Endothelial cell of umbilical vein (primary cell): ENCODE results near the gene HSP90AB1. TPM values are rescaled to one million over a fixed set of nuclear protein-coding genes. Genes with fewer than 3 reads are reported as not detected.

Source experiments
- BruUV-seq: library from RNA; stranded (reverse); fragments of 400-500 nt; replicated peaks from 2 replicates; lab custom pipeline; 2021; lab: Mats Ljungman, UMichigan
- CTCF ChIA-PET: fragments of 300-600, 350-600 bp; sonication (Branson Sonifier 250); formaldehyde crosslinking; loops from one replicate; lab custom pipeline; 2021; ENCODE audit warnings: antibody characterized with exemption, inconsistent platforms; lab: Charles Lee
- POLR2A ChIA-PET: fragments of 300-600, 350-600 bp; sonication (Branson Sonifier 250); formaldehyde crosslinking; loops from one replicate; lab custom pipeline; 2021; ENCODE audit warnings: antibody characterized with exemption, inconsistent platforms; lab: Charles Lee
- DNase-seq: peaks from one replicate; pipeline ENCODE4 v3.0.0-alpha.2; 2011; ENCODE audit warnings: low read depth, low spot score
- FAIRE-seq: peaks from 2 replicates; lab custom pipeline; 2011; peaks lifted over from hg19 to GRCh38; lab: Jason Lieb, UNC
- H2AFZ ChIP-seq: 2 replicates; pipeline ENCODE4 v1.6.0; 2012; ENCODE audit warnings: low read depth, low read length, control low read depth, inconsistent platforms
- H3K27ac ChIP-seq: 2 replicates; pipeline ENCODE4 v1.5.1; 2011; ENCODE audit warnings: low read depth, mild to moderate bottlenecking, control low read depth, low read length, moderate library complexity; ENCODE audit not compliant: insufficient read depth
- H3K27me3 ChIP-seq, 2 experiments: 2 replicates each; pipeline versions ENCODE4 v1.6.0 to v1.6.1; 2011; ENCODE audit warnings: low read length in 2 of 2, mixed read lengths in 1 of 2; ENCODE audit not compliant: control insufficient read depth in 2 of 2, insufficient read depth in 2 of 2
- H3K36me3 ChIP-seq, 2 experiments: 2 replicates in 1 of 2; 3 replicates in 1 of 2; pipeline ENCODE4 v1.5.1; 2011; ENCODE audit warnings: low read length in 2 of 2, mild to moderate bottlenecking in 1 of 2, moderate library complexity in 1 of 2; ENCODE audit not compliant: control insufficient read depth in 2 of 2, insufficient read depth in 2 of 2; ENCODE audit errors: extremely low read depth in 1 of 2
- H3K4me1 ChIP-seq: 3 replicates; pipeline ENCODE4 v1.5.1; 2011; ENCODE audit warnings: mild to moderate bottlenecking, low read length; ENCODE audit not compliant: control insufficient read depth, insufficient read depth; ENCODE audit errors: extremely low read depth
- H3K4me2 ChIP-seq: 2 replicates; pipeline ENCODE4 v1.6.1; 2011; ENCODE audit warnings: low read length, control low read depth, mixed read lengths; ENCODE audit not compliant: insufficient read depth
- H3K4me3 ChIP-seq, 3 experiments: fragments of 200-600 bp in 1 of 3; sonication (generic), shearing (Covaris generic) in 1 of 3; replicated peaks in 1 of 3; 2 replicates each; pipeline ENCODE4 v1.5.1; 2011 to 2016; ENCODE audit warnings: control low read depth in 3 of 3, low read length in 3 of 3, mild to moderate bottlenecking in 2 of 3, inconsistent platforms in 1 of 3, low read depth in 1 of 3, moderate library complexity in 1 of 3; ENCODE audit not compliant: insufficient read depth in 1 of 3
- H3K79me2 ChIP-seq: 2 replicates; pipeline ENCODE4 v1.6.0; 2012; ENCODE audit warnings: low read length, inconsistent platforms; ENCODE audit not compliant: control insufficient read depth, insufficient read depth
- H3K9ac ChIP-seq: replicated peaks from 2 replicates; pipeline ENCODE3; 2011; ENCODE audit warnings: low read length, control low read depth; ENCODE audit not compliant: insufficient read depth; ENCODE audit errors: extremely low read depth
- H3K9me1 ChIP-seq: replicated peaks from 3 replicates; pipeline ENCODE4 v1.6.0; 2011; ENCODE audit warnings: mild to moderate bottlenecking, low read length; ENCODE audit not compliant: control insufficient read depth, insufficient read depth; ENCODE audit errors: extremely low read depth
- H3K9me3 ChIP-seq: replicated peaks from 2 replicates; pipeline ENCODE4 v1.5.1; 2012; ENCODE audit warnings: low read length, inconsistent platforms; ENCODE audit not compliant: control insufficient read depth, insufficient read depth
- H4K20me1 ChIP-seq: replicated peaks from 2 replicates; pipeline ENCODE3; 2011; ENCODE audit warnings: mild to moderate bottlenecking, low read length; ENCODE audit not compliant: control insufficient read depth, insufficient read depth; ENCODE audit errors: extremely low read depth
- EZH2 ChIP-seq: IDR thresholded peaks from 2 replicates; pipeline ENCODE4 v1.6.1; 2012; ENCODE audit warnings: borderline replicate concordance, low read depth, mild to moderate bottlenecking, moderate library complexity, low read length, inconsistent platforms; ENCODE audit not compliant: severe bottlenecking
- FOS ChIP-seq: IDR thresholded peaks from 2 replicates; pipeline ENCODE4 v1.6.1; 2011; ENCODE audit warnings: mild to moderate bottlenecking, low read length, moderate library complexity, borderline replicate concordance; ENCODE audit not compliant: insufficient read depth
- GATA2 ChIP-seq: IDR thresholded peaks from 2 replicates; pipeline ENCODE4 v1.7.0; 2011; ENCODE audit warnings: low read depth, mild to moderate bottlenecking, moderate library complexity, mixed read lengths, low read length; ENCODE audit not compliant: insufficient read length, insufficient read depth
- JUN ChIP-seq: IDR thresholded peaks from 2 replicates; pipeline ENCODE4 v1.6.1; 2011; ENCODE audit warnings: borderline replicate concordance, low read depth; ENCODE audit not compliant: insufficient read length, insufficient read depth
- MYC ChIP-seq: IDR thresholded peaks from one replicate; pipeline ENCODE4 v1.6.1; 2011; ENCODE audit warnings: mild to moderate bottlenecking, low read depth, low read length
- POLR2A ChIP-seq: IDR thresholded peaks from 2 replicates; pipeline ENCODE4 v1.6.1; 2012; ENCODE audit warnings: low read depth, mild to moderate bottlenecking, control low read depth, low read length
- POLR2AphosphoS5 ChIP-seq: IDR thresholded peaks from 2 replicates; pipeline ENCODE4 v1.6.1; 2012; ENCODE audit warnings: low read depth, mild to moderate bottlenecking, control low read depth, low read length, moderate library complexity; ENCODE audit not compliant: insufficient read depth
- dilution Hi-C: fragments of 300-500 bp; cut with MboI; formaldehyde crosslinking; loops from one replicate; pipeline ENCODE4 v1.15.0; 2019; ENCODE audit warnings: low sequenced_read_pairs; ENCODE audit not compliant: extremely low pct_ligation_motif_present
- intact Hi-C: fragments of 100-400 bp; cut with micrococcal nuclease; formaldehyde crosslinking; loops from one replicate; pipeline ENCODE4 v1.10.0; 2022
- polyA plus RNA-seq, 4 experiments: library from polyadenylated mRNA; depleted of rRNA in 3 of 4; stranded (reverse) in 3 of 4; unstranded in 1 of 4; fragments of >200 nt; gene quantifications; 2 replicates each; pipeline versions ENCODE4 v1.2.1 to v1.2.3, GENCODE V29; 2011 to 2012; ENCODE audit warnings: missing spikeins in 1 of 4
- total RNA-seq: library from RNA; stranded (reverse); gene quantifications from 2 replicates; pipeline ENCODE4 v1.2.3, GENCODE V29; 2021
- TF ChIP-seq, protein P1 (sequence below), 2 donors: IDR thresholded peaks; 1 replicate in 1 of 2; 2 replicates in 1 of 2; pipeline ENCODE4 v1.5.1; 2011; ENCODE audit warnings: low read length in 2 of 2, mild to moderate bottlenecking in 2 of 2, moderate library complexity in 2 of 2, control low read depth in 1 of 2, inconsistent platforms in 1 of 2, low read depth in 1 of 2; ENCODE audit not compliant: insufficient read depth in 1 of 2; ENCODE audit errors: extremely low read depth in 1 of 2

The HSP90AB1 gene
- total and polyA plus RNA-seq, 2 donors (not counting 3 experiments of a cell fraction or from before 2014, with no cell fraction given): 824 to 1,201 TPM

DNA sequence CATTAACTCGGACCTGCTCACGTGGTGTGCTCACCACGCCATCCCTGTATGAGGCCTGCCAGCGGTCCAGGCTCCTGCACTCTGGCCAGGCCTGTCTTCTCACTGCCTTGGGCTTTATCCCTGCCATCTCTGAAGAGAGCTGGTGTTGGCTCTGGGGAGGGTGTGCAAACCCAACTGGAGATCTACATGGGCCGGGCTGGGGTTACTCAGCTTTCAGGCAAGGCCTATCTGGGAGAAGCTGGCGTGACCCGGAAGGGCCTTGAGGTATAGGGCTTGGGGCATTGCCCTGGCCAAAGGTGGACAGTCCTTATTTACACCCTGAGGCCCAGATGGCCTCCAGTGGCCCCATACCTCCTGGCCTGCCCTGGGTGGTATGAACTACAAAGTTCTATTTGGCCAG is 18.5 kb upstream of the HSP90AB1 start:
- FAIRE-seq (no peak), DNase-seq (no peak)
- Histone ChIP-seq H3K9me1 (no peaks in the 10 kb centered on the region), H2AFZ (no peak overlapping the region), H3K27me3 (no peaks in the 10 kb centered on the region), H3K4me2 (no peak overlapping the region), H3K4me3 (no peak overlapping the region), H4K20me1 (no peaks in the 10 kb centered on the region), H3K27ac (no peak overlapping the region), H3K9me3 (no peaks in the 10 kb centered on the region), H3K9ac (no peak overlapping the region), H3K79me2 (peaks cover 69% of the 10 kb centered on the region), H3K4me1 (peaks cover 27% of the 10 kb centered on the region), H3K36me3 (peaks cover 8 to 30% of the 10 kb centered on the region in 2 experiments)
- dilution Hi-C loops (no loop called here), intact Hi-C loops (no loop called here)
- BruUV-seq: no TSS peak
- no peak for TF ChIP-seq GATA2
- TF ChIP-seq POLR2AphosphoS5: no peak
- no peak for TF ChIP-seq JUN
- no peak for TF ChIP-seq FOS
- no peak for TF ChIP-seq MYC
- no peak for TF ChIP-seq POLR2A
- POLR2A ChIA-PET: interaction anchor here (1.2 kb wide), 1 partner anchor 18 kb away, joined by 4 read pairs; the partner anchor contains the start of gene HSP90AB1
- CTCF ChIA-PET: interaction anchor here (1.3 to 3.0 kb wide), 2 partner anchors 56 to 132 kb away, joined by 4 to 22 read pairs; no protein-coding TSS in a partner anchor

DNA sequence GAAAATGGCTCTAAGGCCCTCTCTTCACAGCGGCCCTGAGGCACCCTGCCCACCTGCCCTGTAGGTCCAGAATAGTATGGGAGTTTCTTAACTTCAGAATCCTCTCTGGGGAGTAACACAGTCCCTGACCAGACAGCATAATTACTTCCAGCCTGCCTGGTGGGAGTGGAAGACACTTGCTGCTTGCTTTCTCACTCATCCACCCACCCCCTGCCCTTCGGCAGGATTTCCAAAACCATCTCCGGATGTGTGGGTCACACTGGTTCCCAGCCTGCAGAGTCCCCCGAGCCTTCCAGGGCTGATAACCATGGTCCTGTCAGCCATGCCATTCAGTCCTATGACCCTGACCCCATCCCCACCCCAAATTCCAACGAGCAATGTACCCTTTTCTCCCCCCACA is 18.1 kb upstream of the HSP90AB1 start:
- DNase-seq: no peak
- Histone ChIP-seq H3K27ac (no peak overlapping the region), H3K36me3 (peaks cover 8 to 33% of the 10 kb centered on the region in 2 experiments), H3K4me2 (no peak overlapping the region), H3K4me3 (no peak overlapping the region), H3K79me2 (peaks cover 64% of the 10 kb centered on the region), H3K9ac (no peak overlapping the region), H2AFZ (no peak overlapping the region), H3K9me3 (no peaks in the 10 kb centered on the region), H3K4me1 (peaks cover 30% of the 10 kb centered on the region), H4K20me1 (no peaks in the 10 kb centered on the region), H3K27me3 (no peaks in the 10 kb centered on the region), H3K9me1 (no peaks in the 10 kb centered on the region)
- TF ChIP-seq, protein P1, sequence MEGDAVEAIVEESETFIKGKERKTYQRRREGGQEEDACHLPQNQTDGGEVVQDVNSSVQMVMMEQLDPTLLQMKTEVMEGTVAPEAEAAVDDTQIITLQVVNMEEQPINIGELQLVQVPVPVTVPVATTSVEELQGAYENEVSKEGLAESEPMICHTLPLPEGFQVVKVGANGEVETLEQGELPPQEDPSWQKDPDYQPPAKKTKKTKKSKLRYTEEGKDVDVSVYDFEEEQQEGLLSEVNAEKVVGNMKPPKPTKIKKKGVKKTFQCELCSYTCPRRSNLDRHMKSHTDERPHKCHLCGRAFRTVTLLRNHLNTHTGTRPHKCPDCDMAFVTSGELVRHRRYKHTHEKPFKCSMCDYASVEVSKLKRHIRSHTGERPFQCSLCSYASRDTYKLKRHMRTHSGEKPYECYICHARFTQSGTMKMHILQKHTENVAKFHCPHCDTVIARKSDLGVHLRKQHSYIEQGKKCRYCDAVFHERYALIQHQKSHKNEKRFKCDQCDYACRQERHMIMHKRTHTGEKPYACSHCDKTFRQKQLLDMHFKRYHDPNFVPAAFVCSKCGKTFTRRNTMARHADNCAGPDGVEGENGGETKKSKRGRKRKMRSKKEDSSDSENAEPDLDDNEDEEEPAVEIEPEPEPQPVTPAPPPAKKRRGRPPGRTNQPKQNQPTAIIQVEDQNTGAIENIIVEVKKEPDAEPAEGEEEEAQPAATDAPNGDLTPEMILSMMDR (IDR thresholded peaks at IDR 0.05; ENCODE audit: extremely low read depth in 1 of 2, insufficient read depth in 1 of 2, low read depth in 1 of 2, low read length in 2 of 2): no peak
- TF ChIP-seq GATA2: no peak
- no peak for TF ChIP-seq EZH2
- TF ChIP-seq FOS: no peak
- no peak for TF ChIP-seq MYC
- TF ChIP-seq POLR2A: no peak
- no peak for TF ChIP-seq POLR2AphosphoS5
- POLR2A ChIA-PET: no interaction called here
- no peak for FAIRE-seq
- BruUV-seq: no TSS peak
- intact Hi-C loops: no loop called here
- CTCF ChIA-PET: interaction anchor here (3.0 kb wide), 1 partner anchor 56 kb away, joined by 22 read pairs; no protein-coding TSS in a partner anchor
- dilution Hi-C loops: no loop called here
